WI38 (cell line): Measurements from ENCODE around the gene AIDA.

Experiments
- H3K4me3 ChIP-seq: 2 replicates; pipeline ENCODE4 v1.5.1; 2011; ENCODE audit warnings: low read depth, mild to moderate bottlenecking, control low read depth, low read length
- TF ChIP-seq, protein P1 (sequence below): IDR thresholded peaks from 2 replicates; pipeline ENCODE4 v1.5.1; 2012; ENCODE audit warnings: low read depth, mild to moderate bottlenecking, control low read depth, low read length

The AIDA gene

GRCh38 chr1:222643606-222643937, 68.7 kb downstream of the AIDA start:
- TF ChIP-seq, protein P1, sequence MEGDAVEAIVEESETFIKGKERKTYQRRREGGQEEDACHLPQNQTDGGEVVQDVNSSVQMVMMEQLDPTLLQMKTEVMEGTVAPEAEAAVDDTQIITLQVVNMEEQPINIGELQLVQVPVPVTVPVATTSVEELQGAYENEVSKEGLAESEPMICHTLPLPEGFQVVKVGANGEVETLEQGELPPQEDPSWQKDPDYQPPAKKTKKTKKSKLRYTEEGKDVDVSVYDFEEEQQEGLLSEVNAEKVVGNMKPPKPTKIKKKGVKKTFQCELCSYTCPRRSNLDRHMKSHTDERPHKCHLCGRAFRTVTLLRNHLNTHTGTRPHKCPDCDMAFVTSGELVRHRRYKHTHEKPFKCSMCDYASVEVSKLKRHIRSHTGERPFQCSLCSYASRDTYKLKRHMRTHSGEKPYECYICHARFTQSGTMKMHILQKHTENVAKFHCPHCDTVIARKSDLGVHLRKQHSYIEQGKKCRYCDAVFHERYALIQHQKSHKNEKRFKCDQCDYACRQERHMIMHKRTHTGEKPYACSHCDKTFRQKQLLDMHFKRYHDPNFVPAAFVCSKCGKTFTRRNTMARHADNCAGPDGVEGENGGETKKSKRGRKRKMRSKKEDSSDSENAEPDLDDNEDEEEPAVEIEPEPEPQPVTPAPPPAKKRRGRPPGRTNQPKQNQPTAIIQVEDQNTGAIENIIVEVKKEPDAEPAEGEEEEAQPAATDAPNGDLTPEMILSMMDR = no peak
- peak overlapping the region; percentile 97 for H3K4me3 ChIP-seq

- no peak overlapping the region for H3K4me3 ChIP-seq
- TF ChIP-seq, protein P1 = no peak
Observed at GRCh38 chr1:222642468-222642867, 69.8 kb downstream of the AIDA start.

- TF ChIP-seq, protein P1 = no peak
- no peak overlapping the region for H3K4me3 ChIP-seq
Observed at GRCh38 chr1:222641269-222641948, 70.9 kb downstream of the AIDA start.

- no peak overlapping the region for H3K4me3 ChIP-seq
- TF ChIP-seq, protein P1 = peak; percentile 62
Observed at GRCh38 chr1:222634180-222635013, 77.9 kb downstream of the AIDA start.

GRCh38 chr1:222632749-222633148, 79.5 kb downstream of the AIDA start:
- no peak overlapping the region for H3K4me3 ChIP-seq
- TF ChIP-seq, protein P1 = no peak

GRCh38 chr1:222631611-222632208, 80.6 kb downstream of the AIDA start:
- no peak overlapping the region for H3K4me3 ChIP-seq
- TF ChIP-seq, protein P1 = no peak

- H3K4me3 ChIP-seq = no peak overlapping the region
- TF ChIP-seq, protein P1 = no peak
Observed at GRCh38 chr1:222629921-222630535, 82.3 kb downstream of the AIDA start.
